GM19452 (cell line): Measurements from ENCODE around the gene RPS19BP1.
"Not testable (repeated sequence)": the region's sequence is repeated elsewhere in the genome, so short reads cannot be mapped to it uniquely, and the experiment has no call there.

ENCODE experiments used
- ATAC-seq: cut with Tn5 transposase; IDR thresholded peaks from one replicate; pipeline ENCODE4 v1.9.1; 2021; ENCODE audit not compliant: unreplicated experiment

The RPS19BP1 gene

DNA sequence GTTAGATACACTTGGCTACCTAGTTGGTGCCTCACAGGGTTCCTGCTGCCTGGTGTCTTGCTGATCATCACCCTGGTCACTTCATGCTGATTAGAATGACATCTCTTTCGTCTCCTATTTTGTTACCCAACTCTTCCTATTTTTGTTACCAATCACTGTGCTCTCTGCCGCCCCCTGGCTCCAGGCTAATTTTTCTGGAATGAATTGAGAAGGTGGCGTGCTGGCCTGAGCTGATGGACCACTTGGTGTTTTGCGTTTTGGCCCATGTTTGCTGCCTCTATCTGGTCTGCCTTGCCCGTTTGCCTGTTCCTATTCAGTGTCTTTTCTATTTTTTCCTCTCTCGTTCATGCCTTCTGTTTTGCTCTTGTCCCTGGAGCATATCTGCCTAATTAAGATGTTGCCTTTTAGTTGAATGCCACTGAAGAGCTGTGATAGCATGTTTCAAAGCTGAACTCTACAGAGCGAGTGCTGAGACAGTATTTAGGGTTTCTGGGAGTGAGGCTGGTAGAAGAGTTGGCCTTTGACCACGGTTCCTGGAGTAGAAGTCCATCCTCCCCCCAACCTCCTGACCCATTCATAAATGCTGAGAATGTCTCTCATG, 18.1 kb downstream of the RPS19BP1 start:
- ATAC-seq, result no peak

DNA sequence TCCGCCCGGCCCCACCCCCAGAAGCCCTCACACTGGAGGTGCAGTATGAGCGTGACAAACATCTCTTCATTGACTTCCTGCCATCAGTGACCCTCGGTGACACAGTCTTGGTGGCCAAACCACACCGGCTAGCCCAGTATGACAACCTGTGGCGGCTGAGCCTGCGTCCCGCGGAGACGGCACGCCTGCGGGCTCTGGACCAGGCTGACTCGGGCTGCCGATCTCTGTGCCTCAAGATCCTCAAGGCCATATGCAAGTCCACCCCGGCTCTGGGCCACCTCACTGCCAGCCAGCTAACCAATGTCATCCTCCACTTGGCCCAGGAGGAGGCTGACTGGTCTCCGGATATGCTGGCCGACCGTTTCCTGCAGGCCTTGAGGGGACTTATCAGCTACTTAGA, 18.8 kb downstream of the RPS19BP1 start:
- ATAC-seq, result no peak

DNA sequence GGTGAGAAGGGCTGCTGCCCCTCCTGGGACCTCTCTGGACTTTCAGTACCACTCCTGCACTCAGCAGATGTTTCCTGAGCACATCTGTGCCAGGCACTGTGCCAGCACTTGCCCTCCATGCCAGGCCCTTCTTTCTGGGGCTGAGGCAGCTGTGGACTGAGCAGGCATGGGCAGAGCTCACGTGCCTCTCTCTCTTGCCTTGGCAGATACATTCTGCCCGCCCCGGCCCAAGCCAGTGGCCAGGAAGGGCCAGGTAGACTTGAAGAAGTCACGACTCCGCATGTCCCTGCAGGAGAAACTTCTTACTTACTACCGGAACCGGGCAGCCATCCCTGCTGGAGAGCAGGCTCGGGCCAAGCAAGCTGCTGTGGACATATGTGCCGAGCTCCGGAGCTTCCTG, 20.5 kb downstream of the RPS19BP1 start:
- ATAC-seq, result no peak

DNA sequence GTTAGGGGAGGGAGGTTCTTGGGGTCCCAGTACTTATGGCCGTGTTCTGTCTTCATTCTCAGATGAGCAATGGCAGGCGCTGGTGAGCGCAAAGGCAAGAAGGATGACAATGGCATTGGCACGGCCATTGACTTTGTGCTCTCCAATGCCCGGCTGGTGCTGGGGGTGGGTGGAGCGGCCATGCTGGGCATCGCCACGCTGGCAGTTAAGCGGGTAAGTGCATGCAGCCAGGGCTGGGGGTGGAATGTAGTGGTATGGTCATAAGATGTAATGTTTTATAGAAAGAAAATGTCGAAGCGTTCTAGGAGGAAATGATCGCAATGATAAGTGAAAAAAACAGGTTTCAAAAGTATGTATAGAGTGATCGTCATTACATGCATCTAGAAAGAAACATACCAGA, 21.3 kb downstream of the RPS19BP1 start:
- no peak for ATAC-seq

DNA sequence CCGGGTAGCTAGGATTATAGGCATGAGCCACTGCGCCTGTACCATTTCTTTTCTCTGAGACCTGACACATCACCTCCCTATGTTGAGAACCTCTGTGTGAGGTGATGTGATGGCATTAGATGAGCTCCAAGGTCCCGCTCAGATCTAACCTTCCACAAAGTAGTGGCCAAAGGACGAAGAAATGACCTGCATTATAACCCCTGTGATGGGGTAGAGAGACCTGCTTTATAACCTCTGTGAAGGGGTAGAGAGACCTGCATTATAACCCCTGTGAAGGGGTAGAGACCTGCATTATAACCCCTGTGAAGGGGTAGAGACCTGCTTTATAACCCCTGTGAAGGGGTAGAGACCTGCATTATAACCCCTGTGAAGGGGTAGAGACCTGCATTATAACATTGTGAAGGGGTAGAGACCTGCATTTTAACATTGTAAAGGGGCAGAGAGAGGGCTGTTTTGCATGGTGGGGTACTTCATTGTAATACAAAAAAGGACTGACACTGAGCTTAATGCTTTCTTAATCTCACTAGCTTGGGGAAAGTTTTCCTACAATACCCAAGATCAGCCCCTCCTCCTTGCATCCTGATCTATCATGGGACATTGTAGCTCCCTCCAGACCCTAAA, 21.9 kb downstream of the RPS19BP1 start:
- ATAC-seq, result no peak

DNA sequence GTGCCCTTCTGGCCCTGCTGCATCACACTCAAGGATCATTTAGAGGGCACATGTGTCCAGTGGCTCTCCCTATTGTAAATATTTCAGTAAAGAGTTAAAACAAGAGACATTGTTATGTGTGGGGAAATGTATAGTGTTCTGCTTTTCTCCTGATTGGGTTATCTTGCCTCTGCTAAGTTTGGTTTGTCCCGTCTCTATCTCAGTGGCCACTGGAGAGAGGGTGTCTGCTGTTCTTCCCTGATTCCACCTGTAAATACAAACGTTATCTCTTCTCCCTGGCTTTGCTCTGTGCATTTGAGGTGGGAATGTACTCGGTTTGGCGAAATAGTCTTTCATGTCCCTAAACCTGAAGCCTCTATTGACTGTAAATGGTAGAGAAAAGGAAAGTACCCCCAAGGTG, 24.2 kb downstream of the RPS19BP1 start:
- no peak for ATAC-seq

DNA sequence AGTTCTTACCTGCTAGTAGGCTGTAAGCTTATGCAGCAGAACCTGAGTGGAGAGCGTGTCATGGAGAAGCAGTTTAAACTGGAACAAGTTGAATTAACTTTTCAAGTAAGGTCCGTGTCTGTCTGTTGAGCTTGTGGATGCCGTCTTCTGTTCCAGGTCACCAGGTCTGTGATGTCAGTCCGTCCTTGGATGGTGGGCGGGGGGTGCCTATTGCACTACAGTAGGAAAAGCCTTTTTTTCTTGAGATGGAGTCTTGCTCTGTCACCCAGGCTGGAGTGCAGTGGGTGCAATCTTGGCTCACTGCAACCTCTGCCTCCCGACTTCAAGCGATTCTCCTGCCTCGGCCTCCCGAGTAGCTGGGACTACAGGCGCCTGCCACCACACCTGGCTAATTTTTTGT, 25.5 kb downstream of the RPS19BP1 start:
- not testable (repeated sequence) for ATAC-seq

DNA sequence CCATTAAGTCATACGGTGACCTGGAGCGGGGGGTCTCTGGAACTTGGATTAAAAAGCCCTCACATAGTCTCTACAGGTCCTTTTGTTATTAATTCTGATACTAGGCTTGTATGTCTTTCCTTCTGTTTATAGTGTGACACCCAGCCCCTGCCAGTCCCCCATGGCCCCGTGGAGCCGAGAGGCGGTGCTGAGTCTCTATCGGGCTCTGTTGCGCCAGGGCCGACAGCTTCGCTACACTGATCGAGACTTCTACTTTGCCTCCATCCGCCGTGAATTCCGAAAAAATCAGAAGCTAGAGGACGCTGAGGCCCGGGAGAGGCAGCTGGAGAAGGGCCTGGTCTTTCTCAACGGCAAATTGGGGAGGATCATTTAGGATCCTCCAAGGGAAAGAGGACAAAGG, 28.5 kb downstream of the RPS19BP1 start:
- ATAC-seq, result no peak

DNA sequence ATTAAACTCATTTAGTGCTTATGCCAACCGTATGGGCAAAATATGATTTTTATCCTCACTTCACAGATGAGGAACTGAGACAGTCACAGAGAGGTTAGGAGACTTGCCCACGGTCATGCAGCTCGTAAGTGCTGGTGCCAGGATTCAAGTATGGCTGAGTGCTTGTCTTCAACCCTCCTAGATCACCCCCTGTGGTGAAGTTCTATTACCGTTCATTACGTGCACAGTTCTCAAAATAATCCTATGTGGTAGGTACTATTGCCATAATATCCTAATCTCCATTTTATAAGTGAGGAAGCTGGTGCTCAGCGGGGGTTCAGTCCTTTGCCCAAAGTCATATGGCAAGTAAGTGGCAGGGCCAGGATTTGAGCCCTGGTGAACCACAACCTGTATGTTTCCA, 28.9 kb downstream of the RPS19BP1 start:
- ATAC-seq, result no peak

DNA sequence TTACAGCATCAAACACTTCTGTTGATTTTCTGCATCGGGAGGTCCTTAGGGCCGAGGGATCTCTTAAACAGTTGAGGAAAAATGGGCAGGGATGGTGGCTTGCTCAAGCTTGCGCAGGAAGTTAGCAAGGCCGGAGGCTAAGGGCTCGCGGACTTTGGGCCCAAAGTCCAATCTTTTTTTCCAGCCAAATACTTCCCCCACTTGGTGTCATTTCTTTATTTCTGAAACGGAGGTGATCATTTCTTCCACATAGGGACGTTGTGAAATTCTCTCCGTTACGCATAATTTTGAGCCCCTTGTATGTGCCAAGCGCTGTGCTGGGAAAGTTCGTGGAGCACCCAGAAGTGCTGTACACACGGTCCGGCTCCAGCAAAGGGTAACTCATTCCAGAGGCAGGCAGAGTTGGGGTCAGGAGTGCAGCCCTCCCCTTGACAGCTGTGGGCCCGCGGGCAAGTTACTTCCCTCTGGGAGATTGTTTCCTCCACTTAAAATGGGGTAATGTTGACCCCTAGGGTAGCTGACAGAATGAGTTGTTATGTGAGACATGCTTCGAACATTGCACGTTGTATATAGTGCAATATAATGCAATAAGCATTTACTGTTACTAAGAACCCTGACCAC, 29.6 kb downstream of the RPS19BP1 start:
- ATAC-seq, result no peak

DNA sequence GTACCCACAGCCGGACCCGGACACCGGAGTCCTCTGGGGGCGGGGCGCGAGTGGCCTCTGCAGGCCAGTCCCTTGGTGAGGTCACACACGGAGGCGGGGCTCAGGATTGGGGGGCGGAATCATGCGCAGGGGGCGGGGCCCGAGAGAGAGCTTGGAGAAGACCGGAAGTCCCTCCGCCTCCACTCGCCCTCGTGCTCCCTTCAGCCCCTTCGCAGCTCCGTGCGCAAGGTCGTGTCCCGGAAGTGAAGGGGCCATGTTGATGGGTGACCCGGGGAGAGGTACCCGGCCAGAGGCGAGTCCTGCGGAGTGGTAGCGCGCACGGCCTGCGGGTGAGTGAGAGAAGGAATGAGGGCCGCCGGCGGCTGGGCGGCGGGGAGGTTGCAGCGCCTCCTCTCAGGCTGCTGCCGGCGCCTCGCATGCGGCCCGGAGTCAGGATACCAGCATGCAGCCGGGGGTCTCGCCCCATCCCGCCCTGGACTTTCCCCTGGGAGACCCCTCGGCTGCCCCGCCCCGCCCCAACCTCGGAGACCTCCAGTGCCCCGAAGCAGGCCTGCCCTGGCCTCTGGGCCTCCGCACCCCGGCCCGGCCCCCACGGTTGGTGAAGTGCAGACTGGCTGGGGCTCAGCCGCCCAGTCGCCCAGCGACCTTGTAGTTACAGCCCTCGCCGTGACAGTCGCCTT, 30.3 kb downstream of the RPS19BP1 start, which contains the start of gene MIEF1:
Gene MIEF1, plus strand, starts transcription at position 182 of the 680 bp plus-strand sequence. CDS start 9,005 bp downstream, outside the sequence.
- ATAC-seq, result peak; percentile 92

DNA sequence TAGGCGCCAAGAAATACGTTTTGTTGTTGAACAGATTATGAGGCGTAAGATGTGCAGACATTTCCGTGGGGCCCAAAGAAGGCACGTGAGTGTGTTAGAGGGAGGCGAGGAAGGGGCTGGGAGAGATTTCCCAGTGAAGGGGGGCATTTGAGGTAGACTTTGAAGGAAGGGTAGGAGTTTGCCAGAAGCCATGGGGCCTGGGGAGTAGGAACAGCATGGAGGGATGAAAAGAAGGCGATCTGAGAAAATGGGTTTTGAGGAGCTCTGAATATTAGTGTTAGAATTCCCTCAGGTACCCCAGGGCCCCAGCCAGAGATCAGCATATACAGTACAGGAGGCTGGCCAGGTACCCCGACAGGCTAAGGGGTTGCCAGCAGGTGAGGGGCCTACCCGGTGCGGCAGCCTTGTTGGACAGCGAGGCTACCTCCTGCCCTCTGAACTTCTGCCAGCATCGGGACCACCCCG, 30.9 kb downstream of the RPS19BP1 start:
- ATAC-seq, result no peak

DNA sequence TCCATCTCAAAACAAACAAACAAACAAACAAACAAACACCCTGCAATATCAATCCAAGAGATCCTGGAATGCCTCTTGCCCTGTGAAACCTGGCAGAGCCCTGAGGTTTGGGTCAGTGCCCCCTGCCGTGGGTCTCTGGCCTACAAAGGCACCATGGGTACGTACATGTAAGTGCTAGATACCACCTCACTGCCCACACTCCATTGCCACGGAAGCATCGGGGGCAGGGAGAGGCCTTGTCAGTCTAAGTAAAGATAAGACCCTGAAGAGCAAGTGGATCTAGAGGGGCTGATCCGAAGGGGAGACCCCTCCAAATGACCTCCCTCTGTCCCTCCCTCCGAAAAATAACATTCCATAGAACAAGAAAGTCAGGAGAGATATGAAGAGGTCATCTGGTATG, 32.4 kb downstream of the RPS19BP1 start:
- ATAC-seq, result no peak

DNA sequence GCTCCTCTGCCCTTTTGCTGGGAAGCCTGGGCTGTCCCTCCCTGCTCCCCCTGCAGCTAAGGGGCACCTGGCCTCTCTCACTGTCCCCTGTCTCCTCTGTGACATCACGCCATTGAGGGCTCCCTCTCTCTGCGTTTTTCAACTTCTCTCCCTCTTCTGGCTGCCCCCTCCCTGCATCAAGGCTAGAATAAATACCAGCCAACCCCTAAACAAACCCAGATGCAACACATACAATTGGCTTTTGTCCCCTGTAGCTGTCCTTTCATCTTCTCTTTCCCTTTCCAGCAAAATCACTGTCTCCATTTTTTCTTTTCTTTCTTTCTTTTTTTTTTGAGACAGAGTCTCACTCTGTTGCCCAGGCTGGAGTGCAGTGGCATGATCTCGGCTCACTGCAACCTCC, 33.7 kb downstream of the RPS19BP1 start:
- ATAC-seq, result no peak

DNA sequence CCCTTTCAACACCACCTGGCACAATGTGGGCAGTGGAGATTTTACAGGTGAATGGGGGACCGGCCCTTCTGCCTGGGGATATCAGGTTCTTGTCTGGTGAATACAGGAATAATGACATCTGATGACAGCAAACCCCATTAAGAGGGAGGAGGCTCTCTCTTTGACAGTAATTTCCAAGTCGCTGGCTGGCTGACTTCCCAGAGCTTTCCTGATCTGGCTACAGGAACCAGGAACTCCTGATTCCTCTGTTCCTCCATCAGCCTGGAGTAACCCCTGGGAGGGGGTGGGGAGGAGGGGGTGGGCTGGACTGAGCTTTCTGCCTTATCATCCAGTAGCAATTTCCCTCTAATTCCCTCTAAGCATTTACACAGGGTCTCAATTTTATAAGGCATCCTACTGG, 34.2 kb downstream of the RPS19BP1 start:
- no peak for ATAC-seq

DNA sequence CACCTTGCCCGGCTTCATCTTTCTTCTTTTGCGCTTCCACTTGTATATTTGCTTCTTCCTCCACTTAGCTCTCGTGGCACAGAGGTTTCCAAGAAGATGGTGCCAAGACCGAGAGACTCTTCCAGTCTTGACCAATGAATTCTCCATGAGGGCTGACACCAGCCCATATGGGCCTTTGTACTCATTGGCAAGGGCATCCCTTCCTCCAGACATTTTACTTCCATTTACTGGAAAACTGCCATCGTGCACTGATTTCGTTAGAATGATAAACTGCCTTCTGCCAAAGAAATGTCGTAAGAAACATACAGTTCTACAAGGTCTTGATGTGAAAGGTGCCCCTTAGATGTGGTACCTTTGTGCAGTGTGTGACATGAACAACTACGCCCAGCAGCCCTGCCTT, 35.1 kb downstream of the RPS19BP1 start:
- no peak for ATAC-seq

DNA sequence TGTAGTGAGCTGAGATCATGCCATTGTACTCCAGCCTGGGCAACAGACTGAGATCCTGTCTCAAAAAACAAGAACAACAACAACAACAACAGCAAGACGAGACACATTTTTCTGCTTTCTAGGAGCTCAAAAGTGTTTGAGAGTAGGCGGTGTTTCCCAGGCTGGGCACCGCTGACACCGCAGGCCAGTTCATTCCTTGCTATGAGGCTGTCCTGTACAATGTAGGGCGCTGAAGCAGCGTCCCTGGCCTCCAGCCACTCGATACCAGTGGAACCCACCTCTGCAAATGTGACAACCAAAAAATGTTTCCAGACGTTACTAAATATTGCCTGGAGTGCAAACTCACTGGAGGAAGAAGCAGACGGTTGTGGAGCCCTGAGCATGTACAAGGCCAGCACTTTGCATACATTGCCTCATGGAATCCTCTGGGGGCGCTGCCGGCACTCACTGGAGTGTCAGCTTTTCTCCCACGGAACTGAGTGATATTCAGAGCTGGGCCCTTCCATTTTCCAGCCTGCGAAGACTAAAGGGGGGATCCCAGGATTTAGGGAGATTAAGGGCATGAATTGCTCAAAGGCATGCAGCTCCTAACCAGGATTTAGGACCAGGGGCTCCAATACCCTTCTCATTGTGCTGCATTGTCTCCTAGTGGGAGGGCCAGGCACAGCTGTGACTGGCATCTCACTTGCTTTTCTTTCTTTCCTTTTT, 36.3 kb downstream of the RPS19BP1 start:
- ATAC-seq, result no peak

DNA sequence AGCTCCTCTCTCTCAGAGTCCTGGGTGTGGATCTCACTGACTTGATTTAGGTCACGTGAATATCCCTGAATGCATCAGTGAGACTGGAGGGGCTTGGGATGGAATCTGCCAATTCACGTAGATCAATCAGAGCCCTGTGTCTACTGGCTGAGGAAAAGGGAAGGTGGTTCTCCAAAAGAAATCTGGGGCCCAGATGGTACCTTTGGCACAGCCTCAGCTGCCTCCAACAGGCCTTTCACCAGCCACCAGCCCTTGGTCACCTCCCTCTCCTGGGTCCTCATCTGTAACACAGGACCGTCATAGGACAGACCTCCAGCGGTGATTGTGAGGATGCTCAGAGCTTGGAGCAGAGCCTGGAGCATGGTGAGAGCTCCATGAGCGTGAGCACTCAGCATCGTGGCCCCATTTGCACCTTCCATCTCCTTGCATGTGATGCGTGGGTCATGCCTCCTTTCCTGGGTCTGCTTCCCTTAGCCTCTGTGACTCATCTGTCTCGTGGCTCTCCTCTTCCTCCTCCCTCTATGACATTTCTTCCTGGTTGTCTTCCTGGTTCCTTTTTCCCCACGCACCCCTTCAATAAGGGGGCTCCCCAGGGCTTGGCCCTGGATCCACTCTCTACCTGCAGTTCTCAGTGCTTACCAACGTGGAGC, 38.0 kb downstream of the RPS19BP1 start:
- no peak for ATAC-seq

DNA sequence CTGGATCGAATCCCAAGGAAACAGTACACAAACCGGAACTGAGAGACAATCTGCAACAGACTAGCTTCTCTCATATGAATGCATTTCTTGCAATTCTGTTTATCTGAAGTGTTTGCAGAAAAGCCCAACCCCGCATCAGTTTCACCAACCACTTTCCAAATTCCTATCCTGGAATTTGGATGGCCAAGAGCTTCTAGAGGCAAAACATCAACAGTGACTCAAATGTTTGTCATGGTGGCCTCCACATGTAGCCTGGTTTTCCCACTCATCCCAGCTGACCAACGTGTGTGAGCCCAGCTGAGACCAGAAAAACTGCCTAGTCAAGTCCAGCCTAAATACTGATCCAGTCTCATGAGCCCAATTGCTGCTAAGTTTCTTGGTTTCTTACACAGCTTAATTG, 38.8 kb downstream of the RPS19BP1 start:
- no peak for ATAC-seq

DNA sequence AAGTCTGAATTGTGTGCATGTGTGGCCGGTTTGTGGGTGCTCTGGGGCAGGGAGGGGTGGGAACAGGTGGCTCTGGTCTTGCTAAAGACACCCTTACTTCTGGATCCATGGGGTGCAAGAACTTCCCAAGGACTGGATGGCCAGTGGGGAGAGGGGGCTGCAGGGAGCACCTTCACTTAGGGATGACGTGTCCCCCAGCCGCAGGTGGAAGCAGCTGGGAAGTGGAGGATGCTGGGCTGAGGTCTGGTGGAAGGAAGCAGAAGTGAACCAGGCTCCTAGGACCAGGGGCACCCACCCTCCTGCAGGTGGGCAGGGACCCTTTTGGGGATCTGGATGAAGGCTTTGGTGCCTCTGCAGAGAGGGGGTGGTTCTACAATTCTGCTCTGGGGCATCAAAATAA, 40.4 kb downstream of the RPS19BP1 start:
- no peak for ATAC-seq

DNA sequence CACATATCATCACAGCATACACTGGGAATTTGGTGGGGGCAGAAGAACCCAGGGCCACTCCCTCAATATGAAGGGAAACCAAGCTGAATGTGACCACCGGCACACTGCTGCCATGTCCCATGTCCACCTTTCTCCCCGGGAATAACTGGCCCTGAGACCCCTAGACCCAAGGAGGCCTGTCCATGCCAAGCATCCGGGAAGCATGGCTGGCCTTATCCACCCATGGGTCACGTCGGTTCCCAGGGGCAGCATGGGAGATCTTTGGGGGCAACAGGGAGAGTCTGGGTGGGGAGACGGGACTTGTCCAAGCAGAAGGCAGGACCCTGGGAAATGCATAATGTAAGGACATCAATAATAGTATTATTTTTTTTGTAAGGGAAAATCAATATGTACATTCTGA, 40.9 kb downstream of the RPS19BP1 start:
- ATAC-seq, result no peak
